Suprapubic skin (tissue), 4 donors: ENCODE measurements around the gene LRP4. TPM values are rescaled to one million over a fixed set of nuclear protein-coding genes. Genes with fewer than 3 reads are reported as not detected.

Experiments used
- DNase-seq, 2 donors: peaks; one replicate each; pipeline ENCODE4 v3.0.0-alpha.2; 2019; ENCODE audit warnings: low spot score in 2 of 2
- H3K27ac ChIP-seq: fragments of 200-600 bp; sonication (generic); one replicate; pipeline ENCODE4 v1.5.1; 2019
- H3K27me3 ChIP-seq: fragments of 200-600 bp; sonication (generic); one replicate; pipeline ENCODE4 v1.5.1; 2019
- H3K36me3 ChIP-seq: fragments of 200-600 bp; sonication (generic); one replicate; pipeline ENCODE4 v1.5.1; 2019
- H3K4me1 ChIP-seq: fragments of 200-600 bp; sonication (generic); one replicate; pipeline ENCODE4 v1.5.1; 2019
- H3K4me3 ChIP-seq: fragments of 200-600 bp; sonication (generic); one replicate; pipeline ENCODE4 v1.5.1; 2019; ENCODE audit warnings: mild to moderate bottlenecking
- H3K9me3 ChIP-seq: fragments of 200-600 bp; sonication (generic); one replicate; pipeline ENCODE4 v1.5.1; 2019
- EP300 ChIP-seq: sonication (generic); formaldehyde crosslinking; IDR thresholded peaks from one replicate; pipeline ENCODE4 v1.6.1; 2017; ENCODE audit warnings: antibody characterized with exemption
- POLR2A ChIP-seq, 2 donors: fragments of 450-650 bp; IDR thresholded peaks; one replicate each; pipeline ENCODE4 v1.6.1; 2017; ENCODE audit warnings: antibody characterized with exemption in 2 of 2, mild to moderate bottlenecking in 2 of 2, moderate library complexity in 2 of 2
- POLR2AphosphoS5 ChIP-seq, 3 donors: sonication (generic); formaldehyde crosslinking; IDR thresholded peaks; one replicate each; pipeline ENCODE4 v1.6.1; 2017; ENCODE audit warnings: antibody characterized with exemption in 3 of 3
- WGBS: methylation state at CpG from one replicate; pipeline ENCODE4 v1.1.5; 2018; 5-methylcytosine and 5-hydroxymethylcytosine counted together
- total RNA-seq, 4 donors: library from RNA; depleted of rRNA; stranded (reverse); fragments of >200 nt; gene quantifications; one replicate each; pipeline ENCODE4 v1.1.0, GENCODE V29; 2016
- TF ChIP-seq, protein P1 (sequence below), 2 donors: fragments of 200-600 bp in 1 of 2; fragments of 450-650 bp in 1 of 2; sonication (generic) in 1 of 2; IDR thresholded peaks; one replicate each; pipeline ENCODE4 v1.5.1; 2016 to 2019; ENCODE audit warnings: antibody characterized with exemption in 2 of 2, mild to moderate bottlenecking in 1 of 2, moderate library complexity in 1 of 2

LRP4 gene
- total RNA-seq, 4 donors from 2014 or later = 52.2 to 308 (median 90.4) TPM

DNA sequence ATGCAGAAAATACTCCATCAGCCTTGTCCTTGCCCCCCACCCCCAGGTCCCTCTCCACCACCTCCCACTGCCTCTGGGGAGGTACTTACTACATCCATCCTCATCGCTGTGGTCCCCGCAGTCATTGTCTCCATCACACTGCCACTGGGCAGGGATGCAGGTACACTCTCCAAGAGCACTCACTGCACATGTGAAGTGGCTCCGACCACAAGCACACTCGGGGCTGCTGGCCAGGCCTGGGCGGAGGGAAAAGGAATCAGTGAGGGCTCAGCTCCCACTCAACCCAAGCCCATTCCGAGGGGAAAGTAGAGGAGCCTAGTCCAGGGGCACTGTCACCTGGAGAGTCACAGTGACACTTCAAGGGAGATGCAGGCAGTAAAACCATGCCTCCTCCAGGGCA is 15.7 kb downstream of the LRP4 start:
- no peak for DNase-seq
- no peaks in the 10 kb centered on the region for H3K9me3 ChIP-seq
- H3K4me3 ChIP-seq = no peak overlapping the region
- H3K36me3 ChIP-seq = peaks cover 21% of the 10 kb centered on the region
- peaks cover 7% of the 10 kb centered on the region for H3K4me1 ChIP-seq
- TF ChIP-seq EP300 (no peak), POLR2A (IDR thresholded peaks at IDR 0.05) (no peak), POLR2AphosphoS5 (IDR thresholded peaks at IDR 0.05) (no peak)
- TF ChIP-seq, protein P1, sequence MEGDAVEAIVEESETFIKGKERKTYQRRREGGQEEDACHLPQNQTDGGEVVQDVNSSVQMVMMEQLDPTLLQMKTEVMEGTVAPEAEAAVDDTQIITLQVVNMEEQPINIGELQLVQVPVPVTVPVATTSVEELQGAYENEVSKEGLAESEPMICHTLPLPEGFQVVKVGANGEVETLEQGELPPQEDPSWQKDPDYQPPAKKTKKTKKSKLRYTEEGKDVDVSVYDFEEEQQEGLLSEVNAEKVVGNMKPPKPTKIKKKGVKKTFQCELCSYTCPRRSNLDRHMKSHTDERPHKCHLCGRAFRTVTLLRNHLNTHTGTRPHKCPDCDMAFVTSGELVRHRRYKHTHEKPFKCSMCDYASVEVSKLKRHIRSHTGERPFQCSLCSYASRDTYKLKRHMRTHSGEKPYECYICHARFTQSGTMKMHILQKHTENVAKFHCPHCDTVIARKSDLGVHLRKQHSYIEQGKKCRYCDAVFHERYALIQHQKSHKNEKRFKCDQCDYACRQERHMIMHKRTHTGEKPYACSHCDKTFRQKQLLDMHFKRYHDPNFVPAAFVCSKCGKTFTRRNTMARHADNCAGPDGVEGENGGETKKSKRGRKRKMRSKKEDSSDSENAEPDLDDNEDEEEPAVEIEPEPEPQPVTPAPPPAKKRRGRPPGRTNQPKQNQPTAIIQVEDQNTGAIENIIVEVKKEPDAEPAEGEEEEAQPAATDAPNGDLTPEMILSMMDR (IDR thresholded peaks at IDR 0.05) = no peak
- WGBS = 85% methylated on average over 6 of the region's 6 CpGs
- H3K27me3 ChIP-seq = no peaks in the 10 kb centered on the region
- H3K27ac ChIP-seq = no peak overlapping the region

DNA sequence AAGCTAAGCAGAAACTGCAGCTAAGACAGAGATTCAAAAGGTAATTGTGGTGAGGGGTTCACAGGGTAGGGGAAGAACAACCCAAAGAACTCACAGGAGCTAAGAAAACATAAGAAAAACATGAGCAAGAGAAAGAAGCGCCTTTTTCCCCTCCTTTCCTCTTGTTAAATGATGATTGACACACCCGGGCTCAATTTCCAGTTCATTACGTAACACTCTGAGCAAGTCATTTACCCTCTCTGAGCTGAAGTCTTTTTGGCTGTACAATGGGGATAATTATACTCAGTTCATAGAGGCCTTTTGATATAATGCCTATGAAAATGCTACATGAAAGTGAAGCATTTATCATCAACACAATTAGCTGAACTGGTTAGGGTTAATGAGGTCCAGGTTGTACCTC is 17.2 kb downstream of the LRP4 start:
- no peak for TF ChIP-seq POLR2A (IDR thresholded peaks at IDR 0.05)
- H3K4me3 ChIP-seq = no peak overlapping the region
- no peak overlapping the region for H3K27ac ChIP-seq
- no peak for DNase-seq
- WGBS = 64% methylated on average over 3 of the region's 3 CpGs
- H3K36me3 ChIP-seq = peaks cover 23% of the 10 kb centered on the region
- H3K9me3 ChIP-seq = no peaks in the 10 kb centered on the region
- H3K27me3 ChIP-seq = no peaks in the 10 kb centered on the region
- H3K4me1 ChIP-seq = peaks cover 16% of the 10 kb centered on the region

- no peaks in the 10 kb centered on the region for H3K27me3 ChIP-seq
- peaks cover 31% of the 10 kb centered on the region for H3K36me3 ChIP-seq
- H3K27ac ChIP-seq = no peak overlapping the region
- 88% methylated on average over 13 of the region's 13 CpGs for WGBS
- H3K4me3 ChIP-seq = no peak overlapping the region
- TF ChIP-seq EP300 (no peak), POLR2AphosphoS5 (IDR thresholded peaks at IDR 0.05) (no peak), POLR2A (IDR thresholded peaks at IDR 0.05) (no peak)
- TF ChIP-seq, protein P1 (IDR thresholded peaks at IDR 0.05) = no peak
- H3K4me1 ChIP-seq = peaks cover 24% of the 10 kb centered on the region
- H3K9me3 ChIP-seq = no peaks in the 10 kb centered on the region
- DNase-seq = no peak
Measured at GRCh38 chr11:46900091-46900746, 18.1 kb downstream of the LRP4 start.

GRCh38 chr11:46899501-46900025 is 18.8 kb downstream of the LRP4 start:
- Histone ChIP-seq H3K36me3 (peaks cover 38% of the 10 kb centered on the region), H3K27ac (no peak overlapping the region), H3K4me1 (peaks cover 24% of the 10 kb centered on the region), H3K9me3 (no peaks in the 10 kb centered on the region), H3K27me3 (no peaks in the 10 kb centered on the region), H3K4me3 (no peak overlapping the region)
- TF ChIP-seq POLR2A (IDR thresholded peaks at IDR 0.05) = no peak
- TF ChIP-seq, protein P1 (IDR thresholded peaks at IDR 0.05) = no peak
- no peak for TF ChIP-seq POLR2AphosphoS5 (IDR thresholded peaks at IDR 0.05)
- TF ChIP-seq EP300 = no peak
- 90% methylated on average over 2 of the region's 13 CpGs for whole genome bisulfite sequencing
- DNase-seq = no peak

DNA sequence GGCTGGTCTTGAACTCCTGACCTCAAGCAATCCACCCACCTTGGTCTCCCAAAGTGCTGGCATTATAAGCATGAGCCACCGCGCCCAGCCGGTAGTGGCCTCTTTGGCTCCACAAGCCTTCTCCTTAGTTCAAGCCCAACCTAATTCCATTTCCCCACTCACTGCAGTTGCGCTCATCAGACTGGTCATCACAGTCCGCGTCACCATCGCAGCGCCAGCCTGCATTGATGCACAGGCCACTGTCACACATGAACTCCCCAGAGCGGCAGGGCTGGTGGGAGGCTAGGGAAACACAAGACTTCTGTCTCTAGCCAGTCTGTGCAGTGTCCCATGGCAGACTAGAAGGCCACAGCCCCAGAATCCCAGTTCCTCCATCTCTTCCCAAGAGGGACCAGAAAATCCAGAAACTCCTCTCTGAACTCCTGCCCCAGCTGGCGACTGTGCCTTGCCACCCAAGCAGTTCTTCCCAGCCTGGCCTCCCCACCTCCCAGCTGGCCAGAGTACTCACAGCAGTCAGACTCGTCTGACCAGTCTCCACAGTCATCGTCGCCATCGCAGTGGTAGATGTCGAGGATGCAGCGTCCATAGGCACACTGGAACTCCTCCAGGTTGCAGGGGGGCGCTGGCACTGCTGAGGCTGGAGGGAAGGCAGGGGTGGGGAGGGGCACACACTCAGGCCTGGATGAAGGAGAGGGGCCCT is 19.8 kb downstream of the LRP4 start:
- Histone ChIP-seq H3K9me3 (no peaks in the 10 kb centered on the region), H3K4me3 (no peak overlapping the region), H3K36me3 (peaks cover 37% of the 10 kb centered on the region), H3K4me1 (peaks cover 24% of the 10 kb centered on the region), H3K27me3 (no peaks in the 10 kb centered on the region), H3K27ac (no peak overlapping the region)
- no peak for DNase-seq
- no peak for TF ChIP-seq POLR2AphosphoS5 (IDR thresholded peaks at IDR 0.05)
- TF ChIP-seq EP300 = no peak
- TF ChIP-seq, protein P1 (IDR thresholded peaks at IDR 0.05) = no peak
- no peak for TF ChIP-seq POLR2A (IDR thresholded peaks at IDR 0.05)
- WGBS = 78% methylated on average over 17 of the region's 17 CpGs
